Fibroblast of villous mesenchyme (primary cell): ENCODE measurements around the gene RET. TPM values are rescaled to one million over a fixed set of nuclear protein-coding genes. Genes with fewer than 3 reads are reported as not detected.

Experiments used
- DNase-seq: peaks from one replicate; pipeline ENCODE4 v3.0.0-alpha.2; 2010; ENCODE audit warnings: low read depth
- H3K4me3 ChIP-seq: 2 replicates; pipeline ENCODE4 v1.5.1; 2011; ENCODE audit warnings: low read depth, mild to moderate bottlenecking, low read length
- CTCF ChIP-seq: IDR thresholded peaks from 2 replicates; pipeline ENCODE4 v1.5.1; 2012; ENCODE audit warnings: low read depth, mild to moderate bottlenecking, low read length; ENCODE audit not compliant: insufficient read depth
- total RNA-seq: library from RNA; depleted of rRNA; stranded (reverse); fragments of >200 nt; gene quantifications from 2 replicates; pipeline ENCODE4 v1.2.3, GENCODE V29; 2012

The RET gene
- total RNA-seq, 1 donor: 0.43 TPM

GRCh38 chr10:43040482-43041256, 36.2 kb upstream of the RET start:
- no peak for TF ChIP-seq CTCF
- no peak for DNase-seq
- H3K4me3 ChIP-seq: no peak overlapping the region

- TF ChIP-seq CTCF: no peak
- H3K4me3 ChIP-seq: no peak overlapping the region
- DNase-seq: no peak
Observed at GRCh38 chr10:43041422-43042342, 35.2 kb upstream of the RET start.

DNA sequence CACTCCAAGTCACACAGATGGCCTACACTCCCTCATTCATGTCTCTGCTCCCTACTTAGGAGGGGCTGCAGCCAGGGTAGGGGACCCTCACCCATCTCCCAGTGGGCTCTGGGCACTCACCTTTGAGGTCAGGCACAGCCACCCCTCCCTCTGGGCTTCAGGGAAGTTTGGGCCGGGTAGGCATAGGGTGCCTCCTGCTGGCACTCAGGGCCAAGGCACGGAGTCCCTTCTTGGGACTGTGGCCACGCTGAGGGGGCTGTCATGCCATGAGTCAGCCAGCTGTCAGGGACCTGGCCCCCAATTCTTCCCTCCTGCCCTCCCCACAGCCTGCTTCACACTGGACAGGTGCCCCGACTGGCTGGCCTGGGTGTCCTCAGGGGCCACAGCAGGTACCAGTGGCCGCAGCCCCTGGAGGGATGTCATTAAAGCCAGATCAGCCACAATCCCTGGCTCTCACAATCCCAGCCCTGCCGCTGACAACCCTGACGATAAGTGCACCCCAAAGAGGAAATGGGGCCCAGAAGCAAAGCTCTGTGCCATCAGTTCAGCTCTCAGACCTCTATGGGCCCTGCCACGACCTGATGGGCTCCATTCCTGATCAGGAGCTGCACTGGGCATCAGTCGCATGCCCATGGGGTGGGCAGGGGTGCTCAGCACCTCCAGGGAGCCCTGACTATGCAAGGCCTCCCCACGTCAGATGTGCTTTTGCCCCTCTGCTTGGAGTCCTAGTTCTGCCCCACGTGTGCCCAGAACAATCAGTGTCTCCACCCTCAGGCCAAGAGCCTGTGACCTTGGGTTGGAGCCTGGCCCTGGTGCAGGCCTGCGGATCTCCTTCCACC, 34.1 kb upstream of the RET start:
- no peak for TF ChIP-seq CTCF
- DNase-seq: no peak
- no peak overlapping the region for H3K4me3 ChIP-seq

GRCh38 chr10:43043342-43043772, 33.5 kb upstream of the RET start:
- DNase-seq: no peak
- TF ChIP-seq CTCF: no peak

GRCh38 chr10:43043773-43044447, 33.0 kb upstream of the RET start:
- no peak for TF ChIP-seq CTCF
- no peak overlapping the region for H3K4me3 ChIP-seq
- DNase-seq: no peak

More at GRCh38 chr10:43043342-43043772, 33.5 kb upstream of the RET start:
- H3K4me3 ChIP-seq: no peak overlapping the region

GRCh38 chr10:43044448-43044921, 32.4 kb upstream of the RET start:
- no peak for TF ChIP-seq CTCF
- DNase-seq: no peak

More at GRCh38 chr10:43044448-43044921, 32.4 kb upstream of the RET start:
- H3K4me3 ChIP-seq: no peak overlapping the region
